Left hindlimb (tissue), 1 donor: ENCODE measurements around the gene ZNF462.
"Not testable (repeated sequence)": the region's sequence is repeated elsewhere in the genome, so short reads cannot be mapped to it uniquely, and the experiment has no call there.

Experiments used
- DNase-seq: peaks from one replicate; pipeline ENCODE4 v3.0.0-alpha.2; 2018

The ZNF462 gene

GRCh38 chr9:106862821-106863720 is at the start of gene ZNF462:
Gene ZNF462 (plus strand): TSS chr9:106863166. CDS start chr9:106923384, 60,218 bp downstream.
- peak; percentile 83 for DNase-seq

GRCh38 chr9:106816524-106816923 is 46.4 kb upstream of the ZNF462 start:
- DNase-seq, result no peak

- DNase-seq, result no peak
Observed at GRCh38 chr9:106818034-106818433, 44.9 kb upstream of the ZNF462 start.

- no peak for DNase-seq
Observed at GRCh38 chr9:106820866-106821265, 42.1 kb upstream of the ZNF462 start.

GRCh38 chr9:106828070-106828469 is 34.9 kb upstream of the ZNF462 start:
- DNase-seq, result no peak

- no peak for DNase-seq
Observed at GRCh38 chr9:106828965-106829364, 34.0 kb upstream of the ZNF462 start.

- DNase-seq, result peak; percentile 28
Observed at GRCh38 chr9:106829666-106830408, 33.1 kb upstream of the ZNF462 start.

GRCh38 chr9:106830527-106831150 is 32.3 kb upstream of the ZNF462 start:
- peak; percentile 35 for DNase-seq

- no peak for DNase-seq
Observed at GRCh38 chr9:106834888-106835287, 28.1 kb upstream of the ZNF462 start.

GRCh38 chr9:106835840-106836239 is 27.1 kb upstream of the ZNF462 start:
- DNase-seq, result no peak

- DNase-seq, result no peak
Observed at GRCh38 chr9:106843371-106843770, 19.6 kb upstream of the ZNF462 start.

- no peak for DNase-seq
Observed at GRCh38 chr9:106846307-106846706, 16.7 kb upstream of the ZNF462 start.

- no peak for DNase-seq
Observed at GRCh38 chr9:106846857-106847256, 16.1 kb upstream of the ZNF462 start.

GRCh38 chr9:106851640-106852039 is 11.3 kb upstream of the ZNF462 start:
- DNase-seq, result not testable (repeated sequence)

GRCh38 chr9:106857811-106858470 is 5.0 kb upstream of the ZNF462 start:
- DNase-seq, result no peak

GRCh38 chr9:106859957-106860720 is 2.8 kb upstream of the ZNF462 start:
- DNase-seq, result peak; percentile 68

- peak; percentile 69 for DNase-seq
Observed at GRCh38 chr9:106860721-106861639, 2.0 kb upstream of the ZNF462 start.

- no peak for DNase-seq
Observed at GRCh38 chr9:106861640-106862109, 1.3 kb upstream of the ZNF462 start.

GRCh38 chr9:106862110-106862820 is 701 bp upstream of the ZNF462 start:
- DNase-seq, result peak; percentile 75
